Cardiac septum (tissue), 1 donor: Measurements from ENCODE around the gene ARL8B. TPM values are rescaled to one million over a fixed set of nuclear protein-coding genes. Genes with fewer than 3 reads are reported as not detected.

Experiments
- DNase-seq: peaks from one replicate; pipeline ENCODE4 v3.0.0-alpha.2; 2020; ENCODE audit warnings: low spot score
- intact Hi-C: fragments of 100-400 bp; cut with DNase I; formaldehyde crosslinking; loops from one replicate; pipeline ENCODE4 v1.14.0; 2022
- total RNA-seq: library from RNA; stranded (reverse); fragmentation: NEBNext Ultra II Directional; extraction: Animal tissue kit (Norgen Biotek cat#: 25700); gene quantifications from one replicate; pipeline ENCODE4 v1.2.1, GENCODE V29; 2021
- donor health status: DM: no; HTN: no; CAD: no.

The ARL8B gene
- total RNA-seq, 1 donor from 2014 or later: 60.1 TPM

- intact Hi-C loops: no loop called here
- no peak for DNase-seq
These were observed 100.4 kb downstream of the ARL8B start for GRCh38 chr3:5222283-5223005.

- intact Hi-C loops: no loop called here
- no peak for DNase-seq
These were observed 104.7 kb downstream of the ARL8B start for GRCh38 chr3:5226783-5227182.

GRCh38 chr3:5227812-5228211, 105.7 kb downstream of the ARL8B start:
- intact Hi-C loops: no loop called here
- DNase-seq: no peak

- intact Hi-C loops: no loop called here
- DNase-seq: no peak
These were observed 107.3 kb downstream of the ARL8B start for GRCh38 chr3:5229414-5229813.

Other genes starting within 250 kb of the ARL8B start
- gene BHLHE40, start 142.9 kb upstream of the ARL8B start, total RNA-seq: 71.5 TPM
- gene EDEM1, start 65.4 kb downstream of the ARL8B start, total RNA-seq: 10.3 TPM